Right lobe of liver (tissue), 4 donors: ENCODE data around the gene PSMB1.
"Not testable (repeated sequence)": the region's sequence is repeated elsewhere in the genome, so short reads cannot be mapped to it uniquely, and the experiment has no call there.

Source experiments
- CTCF ChIP-seq, 4 donors: fragments of 200-600 bp in 3 of 4; fragments of 450-650 bp in 1 of 4; IDR thresholded peaks; one replicate each; pipeline versions ENCODE4 v1.5.1 to v1.8.0; 2016 to 2022; ENCODE audit warnings: antibody characterized with exemption in 4 of 4, mild to moderate bottlenecking in 2 of 4
- POLR2A ChIP-seq: fragments of 450-650 bp; IDR thresholded peaks from one replicate; pipeline ENCODE4 v1.6.1; 2017; ENCODE audit warnings: antibody characterized with exemption, mild to moderate bottlenecking
- donor health status: DM: no; HTN: no; CAD: no.
- donor health status: DM: no; HTN: no; CAD: no.
- donor health status: DM: no; HTN: yes; CAD: no.

GRCh38 chr6:170508892-170509722, 44.0 kb downstream of the PSMB1 start:
- TF ChIP-seq CTCF (IDR thresholded peaks at IDR 0.05); POLR2A: not testable (repeated sequence)
